Naive thymus-derived CD4-positive, alpha-beta T cell (primary cell): Measurements from ENCODE around the gene PDE4D. TPM values are rescaled to one million over a fixed set of nuclear protein-coding genes. Genes with fewer than 3 reads are reported as not detected.
A peak's percentile ranks its signal among the peaks of the same experiment; 100 is the strongest.

Experiments
- ATAC-seq: fragments of 150-1000 bp; cut with Tn5 transposase; 2 replicates; pipeline ENCODE4 v1.10.0; 2021; ENCODE audit warnings: mild to moderate bottlenecking, moderate library complexity
- CTCF ChIA-PET: fragments of 350-600 bp; sonication (Branson Sonifier 250); formaldehyde crosslinking; loops from one replicate; lab custom pipeline; 2021; ENCODE audit warnings: antibody characterized with exemption; lab: Charles Lee
- POLR2A ChIA-PET: fragments of 350-600 bp; sonication (Branson Sonifier 250); formaldehyde crosslinking; loops from one replicate; lab custom pipeline; 2021; ENCODE audit warnings: antibody characterized with exemption, inconsistent platforms; lab: Charles Lee
- DNase-seq, 9 donors: peaks; one replicate each; pipeline versions ENCODE4 v3.0.0 to v3.0.0-alpha.2; 2020 to 2022; ENCODE audit warnings: mixed read lengths in 1 of 9
- H3K27ac ChIP-seq: one replicate; pipeline ENCODE4 v1.7.0; 2013; ENCODE audit warnings: mild to moderate bottlenecking, low read depth, low read length, moderate library complexity
- H3K27me3 ChIP-seq, 2 donors: one replicate each; pipeline ENCODE4 v1.7.0; 2013; ENCODE audit warnings: low read length in 2 of 2, mild to moderate bottlenecking in 2 of 2, moderate library complexity in 2 of 2; ENCODE audit not compliant: control insufficient read depth in 2 of 2, insufficient read depth in 2 of 2
- H3K36me3 ChIP-seq, 3 experiments: 1 replicate in 2 of 3; 2 replicates in 1 of 3; pipeline ENCODE4 v1.7.0; 2013; ENCODE audit warnings: low read length in 3 of 3, mild to moderate bottlenecking in 3 of 3, moderate library complexity in 1 of 3; ENCODE audit not compliant: insufficient read depth in 3 of 3, control insufficient read depth in 2 of 3
- H3K4me1 ChIP-seq, 2 donors: one replicate each; pipeline ENCODE4 v1.7.0; 2013; ENCODE audit warnings: low read length in 2 of 2, mild to moderate bottlenecking in 2 of 2, moderate library complexity in 1 of 2; ENCODE audit not compliant: control insufficient read depth in 2 of 2, insufficient read depth in 2 of 2
- H3K4me3 ChIP-seq: 2 replicates; pipeline ENCODE4 v1.7.0; 2013; ENCODE audit warnings: mild to moderate bottlenecking, low read length
- H3K9me3 ChIP-seq, 3 experiments: 1 replicate in 2 of 3; 2 replicates in 1 of 3; pipeline ENCODE4 v1.7.0; 2013; ENCODE audit warnings: low read length in 3 of 3; ENCODE audit not compliant: control insufficient read depth in 2 of 3
- H3K27ac Mint-ChIP-seq, 9 donors: one replicate each; pipeline ENCODE4 v1.8.0; 2020 to 2022; ENCODE audit warnings: mixed read lengths in 9 of 9, mild to moderate bottlenecking in 8 of 9, moderate library complexity in 5 of 9, inconsistent platforms in 2 of 9
- H3K27me3 Mint-ChIP-seq, 5 donors: one replicate each; pipeline ENCODE4 v1.8.0; 2021 to 2022; ENCODE audit warnings: mixed read lengths in 5 of 5, mild to moderate bottlenecking in 1 of 5
- H3K36me3 Mint-ChIP-seq, 5 donors: one replicate each; pipeline ENCODE4 v1.8.0; 2020 to 2022; ENCODE audit warnings: mixed read lengths in 5 of 5, mild to moderate bottlenecking in 3 of 5, inconsistent platforms in 1 of 5
- H3K4me1 Mint-ChIP-seq, 7 donors: one replicate each; pipeline ENCODE4 v1.8.0; 2020 to 2022; ENCODE audit warnings: mixed read lengths in 7 of 7, mild to moderate bottlenecking in 3 of 7, inconsistent platforms in 1 of 7
- H3K4me3 Mint-ChIP-seq, 10 donors: one replicate each; pipeline ENCODE4 v1.8.0; 2020 to 2022; ENCODE audit warnings: mild to moderate bottlenecking in 10 of 10, mixed read lengths in 10 of 10, moderate library complexity in 6 of 10, inconsistent platforms in 2 of 10
- H3K9me3 Mint-ChIP-seq, 11 donors: one replicate each; pipeline ENCODE4 v1.8.0; 2020 to 2022; ENCODE audit warnings: mixed read lengths in 11 of 11, mild to moderate bottlenecking in 4 of 11, inconsistent platforms in 1 of 11, moderate library complexity in 1 of 11
- intact Hi-C, 2 donors: fragments of 100-400 bp; cut with micrococcal nuclease; formaldehyde crosslinking; loops; one replicate each; pipeline ENCODE4 v1.15.1; 2023
- polyA plus RNA-seq, 2 donors: library from polyadenylated mRNA; unstranded; fragments of 300-500 nt; fragmentation: Illumina TruSeq; gene quantifications; one replicate each; pipeline ENCODE4 v1.2.3, GENCODE V29; 2021
- total RNA-seq, 6 experiments: library from RNA in 5 of 6; stranded (reverse) in 5 of 6; gene quantifications; 1 replicate in 5 of 6; 2 replicates in 1 of 6; pipeline ENCODE4 v1.2.3 and lab custom pipeline; 2021 to 2026

Gene PDE4D
- total and polyA plus RNA-seq, 7 experiments from 2014 or later, result 4.9 to 102 (median 38.8) TPM

DNA sequence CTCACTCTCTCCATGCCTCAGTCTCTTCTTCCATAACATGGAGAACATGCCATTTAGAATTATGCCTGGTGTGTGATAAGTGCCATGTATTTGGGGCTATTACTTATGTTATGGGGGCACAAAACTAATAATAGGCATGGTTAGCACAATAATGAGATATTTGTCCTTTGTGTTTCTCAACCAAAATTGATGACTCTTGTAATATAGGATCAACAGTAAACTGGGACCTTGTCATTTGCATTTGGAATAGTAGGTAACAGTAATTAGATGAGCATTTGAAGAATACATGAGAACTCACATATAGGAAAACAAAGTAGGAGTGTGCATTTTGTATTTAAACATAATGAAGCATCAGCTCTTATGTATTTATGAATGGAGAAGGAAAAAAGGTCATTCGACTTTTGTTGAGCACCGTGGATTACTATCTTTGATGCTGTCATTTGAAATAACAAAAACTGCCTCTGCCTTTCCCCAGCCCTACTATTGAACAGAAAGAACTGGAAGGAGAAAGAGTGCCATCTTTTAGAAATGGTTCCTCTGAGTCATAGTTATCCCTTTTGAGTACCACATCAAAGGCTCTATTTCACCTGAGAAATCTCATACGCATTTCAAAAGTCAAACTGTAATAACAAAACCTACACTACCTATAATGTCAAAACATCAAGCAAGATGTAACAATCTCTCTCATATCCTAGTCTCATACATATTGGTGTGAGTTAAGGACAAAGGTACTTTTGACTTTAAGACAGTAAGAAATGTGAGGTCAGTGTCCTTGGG is 655.2 kb downstream of the PDE4D start:
- peak overlapping the region in 1 of 10 donors; percentile 32 for H3K4me3 Mint-ChIP-seq
- ChIA-PET POLR2A (no interaction called here), CTCF (no interaction called here)
- ATAC-seq, result peak; percentile 63
- H3K4me1 ChIP-seq, result no peaks in the 10 kb centered on the region
- no peak overlapping the region for H3K4me3 ChIP-seq
- H3K27ac Mint-ChIP-seq, result peak overlapping the region in 3 of 9 donors; percentile 23 to 81 (median 42)
- DNase-seq, result peak in 6 of 9 donors; percentile 9 to 53 (median 36)
- no peaks in the 10 kb centered on the region for H3K36me3 Mint-ChIP-seq
- H3K27me3 ChIP-seq, result no peaks in the 10 kb centered on the region
- no peak overlapping the region for H3K27ac ChIP-seq
- H3K9me3 ChIP-seq, result no peaks in the 10 kb centered on the region
- intact Hi-C loops, result no loop called here
- H3K4me1 Mint-ChIP-seq, result peaks cover 0 to 13% (median 9%) of the 10 kb centered on the region in 7 donors
- H3K36me3 ChIP-seq, result no peaks in the 10 kb centered on the region
- H3K9me3 Mint-ChIP-seq, result peaks cover 0 to 1% (median 0%) of the 10 kb centered on the region in 11 donors
- H3K27me3 Mint-ChIP-seq, result peaks cover 0 to 58% (median 4%) of the 10 kb centered on the region in 5 donors

DNA sequence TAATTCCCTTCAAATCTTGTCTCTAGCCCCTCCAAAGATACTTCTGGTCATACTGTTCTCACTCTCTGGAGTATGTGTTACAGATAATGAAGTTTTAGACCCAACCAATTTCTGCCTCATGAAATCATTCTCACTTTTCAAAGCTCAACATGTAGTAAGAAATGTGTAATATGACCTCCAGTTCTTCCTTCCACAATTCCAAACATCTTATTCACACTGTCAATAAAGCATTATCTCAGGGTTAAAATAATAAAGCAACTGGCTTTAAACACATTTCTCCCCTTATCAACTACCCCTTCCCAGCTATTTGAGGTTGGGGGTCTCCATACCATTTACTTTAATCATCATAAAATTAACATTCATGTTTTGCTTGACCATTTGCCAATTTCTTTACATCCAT is 656.5 kb downstream of the PDE4D start:
- intact Hi-C loops, result no loop called here
- Mint-ChIP-seq H3K27me3 (peaks cover 0 to 58% (median under 1%) of the 10 kb centered on the region in 5 donors), H3K36me3 (no peaks in the 10 kb centered on the region), H3K4me3 (no peak overlapping the region), H3K9me3 (peaks cover 0 to 1% (median 0%) of the 10 kb centered on the region in 11 donors), H3K27ac (no peak overlapping the region), H3K4me1 (peaks cover 0 to 13% (median 9%) of the 10 kb centered on the region in 7 donors)
- Histone ChIP-seq H3K4me3 (no peak overlapping the region), H3K4me1 (no peaks in the 10 kb centered on the region), H3K27ac (no peak overlapping the region), H3K27me3 (no peaks in the 10 kb centered on the region), H3K9me3 (no peaks in the 10 kb centered on the region), H3K36me3 (no peaks in the 10 kb centered on the region)
- ChIA-PET POLR2A (no interaction called here), CTCF (no interaction called here)
- ATAC-seq, result no peak
- DNase-seq, result no peak

DNA sequence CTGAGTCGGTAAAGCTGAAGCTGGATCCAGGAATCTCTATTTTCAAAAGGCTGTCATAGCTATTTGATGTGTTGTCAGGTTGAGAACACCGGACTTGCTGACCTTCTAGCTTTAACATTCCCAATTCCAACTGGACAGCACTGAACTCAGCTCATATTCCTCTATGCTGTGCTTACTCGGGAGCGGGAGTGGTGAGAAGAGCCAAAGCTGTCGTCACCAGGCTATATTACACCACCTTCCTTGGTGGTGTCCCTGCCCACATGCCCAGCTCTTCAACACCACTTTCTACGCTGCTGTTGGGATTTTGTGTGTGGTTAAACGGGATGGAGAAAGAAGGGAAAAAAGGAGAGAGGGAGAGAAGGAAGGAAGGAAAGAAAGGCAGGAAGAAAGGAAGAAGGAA is 657.1 kb downstream of the PDE4D start:
- H3K4me3 ChIP-seq, result no peak overlapping the region
- ATAC-seq (no peak), DNase-seq (no peak)
- no peaks in the 10 kb centered on the region for H3K27me3 ChIP-seq
- no peak overlapping the region for H3K27ac ChIP-seq
- Mint-ChIP-seq H3K27ac (no peak overlapping the region), H3K4me1 (peaks cover 0 to 13% (median 9%) of the 10 kb centered on the region in 7 donors), H3K36me3 (no peaks in the 10 kb centered on the region), H3K9me3 (peaks cover 0 to 1% (median 0%) of the 10 kb centered on the region in 11 donors), H3K27me3 (peaks cover 0 to 60% (median 4%) of the 10 kb centered on the region in 5 donors), H3K4me3 (no peak overlapping the region)
- intact Hi-C loops, result no loop called here
- POLR2A ChIA-PET, result no interaction called here
- no peaks in the 10 kb centered on the region for H3K36me3 ChIP-seq
- H3K4me1 ChIP-seq, result no peaks in the 10 kb centered on the region
- no peaks in the 10 kb centered on the region for H3K9me3 ChIP-seq
- CTCF ChIA-PET, result no interaction called here

DNA sequence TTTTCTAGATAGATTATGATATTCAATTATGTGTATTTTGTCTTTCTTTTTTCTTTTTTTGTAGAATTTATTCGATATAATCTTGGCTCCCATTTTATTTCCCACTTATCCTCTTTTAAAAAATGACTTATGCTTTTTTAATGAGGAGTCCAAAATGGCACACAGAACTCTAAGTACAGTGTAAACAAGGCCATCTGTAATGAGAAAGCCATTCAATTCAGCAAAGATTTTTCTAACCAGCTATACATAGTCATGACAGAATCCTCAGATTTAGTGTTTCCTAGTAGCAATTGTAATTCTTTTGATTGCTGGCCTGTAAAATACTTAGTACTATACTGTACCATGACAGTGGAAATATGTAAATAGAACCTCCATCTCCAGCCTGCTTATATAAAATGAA is 659.3 kb downstream of the PDE4D start:
- Histone ChIP-seq H3K27ac (no peak overlapping the region), H3K4me1 (no peaks in the 10 kb centered on the region), H3K9me3 (no peaks in the 10 kb centered on the region), H3K36me3 (no peaks in the 10 kb centered on the region), H3K4me3 (no peak overlapping the region), H3K27me3 (no peaks in the 10 kb centered on the region)
- ATAC-seq (no peak), DNase-seq (no peak)
- Mint-ChIP-seq H3K36me3 (no peaks in the 10 kb centered on the region), H3K4me3 (no peak overlapping the region), H3K27me3 (peaks cover 0 to 49% (median 4%) of the 10 kb centered on the region in 5 donors), H3K9me3 (peaks cover 0 to 1% (median 0%) of the 10 kb centered on the region in 11 donors), H3K27ac (no peak overlapping the region), H3K4me1 (peaks cover 0 to 13% (median 9%) of the 10 kb centered on the region in 7 donors)
- ChIA-PET POLR2A (no interaction called here), CTCF (no interaction called here)
- intact Hi-C loops, result no loop called here

DNA sequence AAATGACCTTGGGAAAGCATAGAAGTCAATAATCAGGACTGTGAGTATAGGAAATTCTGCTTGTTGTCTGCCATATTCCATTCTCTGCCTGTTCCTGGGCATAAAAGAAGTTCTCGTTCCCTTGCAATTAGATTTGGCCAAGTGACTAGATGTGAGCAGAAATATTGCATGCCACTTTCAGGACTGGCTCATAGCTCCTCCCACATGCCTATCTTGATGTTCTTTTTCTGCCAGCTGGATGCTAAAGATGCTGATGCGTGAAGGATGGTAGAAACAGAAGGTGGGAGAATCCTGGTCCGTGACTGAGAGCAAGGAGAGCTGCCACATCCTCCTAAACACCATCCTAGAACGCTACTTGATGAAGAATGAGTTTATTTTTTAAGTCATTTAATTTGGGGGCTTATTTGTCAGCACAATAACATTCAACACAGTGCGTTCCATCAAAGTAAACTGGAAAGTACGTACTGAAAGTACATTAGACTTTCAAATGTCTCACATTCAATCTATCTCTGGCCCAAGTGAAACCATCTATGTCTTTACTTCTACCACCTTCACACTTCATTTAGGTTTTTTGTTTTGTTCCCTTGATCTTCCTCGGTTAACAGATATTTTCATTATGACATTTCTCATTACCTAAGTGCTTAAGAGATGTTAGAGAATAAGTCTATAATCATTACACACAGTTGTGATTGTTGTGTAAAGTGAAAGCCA is 662.1 kb downstream of the PDE4D start:
- H3K27me3 ChIP-seq, result no peaks in the 10 kb centered on the region
- H3K27ac ChIP-seq, result no peak overlapping the region
- no peak overlapping the region for H3K4me3 ChIP-seq
- no peaks in the 10 kb centered on the region for H3K36me3 ChIP-seq
- intact Hi-C loops, result no loop called here
- CTCF ChIA-PET, result no interaction called here
- H3K4me1 ChIP-seq, result no peaks in the 10 kb centered on the region
- POLR2A ChIA-PET, result no interaction called here
- ATAC-seq (no peak), DNase-seq (no peak)
- Mint-ChIP-seq H3K4me3 (no peak overlapping the region), H3K27ac (no peak overlapping the region), H3K36me3 (no peaks in the 10 kb centered on the region), H3K9me3 (no peaks in the 10 kb centered on the region), H3K4me1 (no peaks in the 10 kb centered on the region), H3K27me3 (peaks cover 4 to 42% (median 12%) of the 10 kb centered on the region in 5 donors)
- H3K9me3 ChIP-seq, result no peaks in the 10 kb centered on the region

DNA sequence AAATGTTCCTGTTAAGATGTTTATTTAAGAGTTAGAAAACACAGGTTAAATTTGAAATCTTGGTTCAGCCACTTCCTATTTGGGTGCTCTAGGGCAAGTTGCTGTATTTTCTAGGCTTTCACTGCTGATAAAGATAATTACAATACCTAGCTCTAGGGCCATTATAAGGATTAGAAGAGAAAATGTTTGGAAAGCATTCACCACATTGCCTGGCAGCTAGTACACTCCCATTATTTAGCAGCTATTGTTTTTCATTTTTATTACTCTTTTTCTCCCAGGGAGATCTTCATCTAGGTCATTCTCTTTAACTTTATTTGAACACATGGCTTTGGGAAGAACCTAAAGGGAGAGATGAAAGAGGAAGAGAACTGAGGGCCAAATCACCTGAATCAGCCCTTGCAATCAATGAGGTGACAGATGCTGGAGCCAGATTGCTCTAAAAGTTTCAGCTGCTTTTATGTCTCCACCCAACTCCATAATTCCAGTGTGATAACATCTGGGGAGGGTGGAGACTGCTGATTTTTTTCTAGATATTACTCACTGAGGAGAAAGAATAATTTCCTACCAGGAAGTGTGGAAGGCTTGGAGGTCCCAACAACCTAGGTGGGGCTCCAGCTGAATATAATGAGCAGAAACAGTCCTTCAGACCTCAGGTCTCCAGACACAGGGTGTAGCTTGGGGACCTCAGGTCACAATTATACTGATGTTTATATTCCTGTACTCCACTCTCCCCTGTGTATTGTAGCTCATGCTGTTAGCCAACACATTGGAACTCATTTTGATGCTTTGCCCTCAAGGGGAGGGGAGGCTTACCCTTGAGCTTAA is 670.6 kb downstream of the PDE4D start:
- H3K36me3 ChIP-seq, result no peaks in the 10 kb centered on the region
- Mint-ChIP-seq H3K9me3 (peaks cover 0 to 8% (median 1%) of the 10 kb centered on the region in 11 donors), H3K36me3 (peaks cover 0 to 4% (median 0%) of the 10 kb centered on the region in 5 donors), H3K27ac (no peak overlapping the region), H3K4me3 (no peak overlapping the region), H3K4me1 (no peaks in the 10 kb centered on the region), H3K27me3 (peaks cover 0 to 22% (median 7%) of the 10 kb centered on the region in 5 donors)
- CTCF ChIA-PET, result interaction anchor here (0.6 to 1.5 kb wide), 4 partner anchors 18 to 153 kb away, joined by 3 to 5 read pairs (median 3); no protein-coding TSS in a partner anchor
- POLR2A ChIA-PET, result interaction anchor here (0.8 kb wide), 1 partner anchor 12 kb away, joined by 3 read pairs; no protein-coding TSS in a partner anchor
- no peaks in the 10 kb centered on the region for H3K27me3 ChIP-seq
- no peaks in the 10 kb centered on the region for H3K9me3 ChIP-seq
- H3K4me1 ChIP-seq, result no peaks in the 10 kb centered on the region
- H3K4me3 ChIP-seq, result no peak overlapping the region
- H3K27ac ChIP-seq, result no peak overlapping the region
- intact Hi-C loops, result no loop called here
- ATAC-seq, result no peak
- DNase-seq, result no peak
